CD4-positive, alpha-beta T cell treated with Interleukin-6 at 100 ng/mL for 8 hours (primary cell): Measurements from ENCODE around the gene NR1I2.

Source experiments
- DNase-seq: peaks from one replicate; pipeline ENCODE4 v3.0.0-alpha.2; 2020; ENCODE audit warnings: mixed read lengths, low spot score

Gene NR1I2

DNA sequence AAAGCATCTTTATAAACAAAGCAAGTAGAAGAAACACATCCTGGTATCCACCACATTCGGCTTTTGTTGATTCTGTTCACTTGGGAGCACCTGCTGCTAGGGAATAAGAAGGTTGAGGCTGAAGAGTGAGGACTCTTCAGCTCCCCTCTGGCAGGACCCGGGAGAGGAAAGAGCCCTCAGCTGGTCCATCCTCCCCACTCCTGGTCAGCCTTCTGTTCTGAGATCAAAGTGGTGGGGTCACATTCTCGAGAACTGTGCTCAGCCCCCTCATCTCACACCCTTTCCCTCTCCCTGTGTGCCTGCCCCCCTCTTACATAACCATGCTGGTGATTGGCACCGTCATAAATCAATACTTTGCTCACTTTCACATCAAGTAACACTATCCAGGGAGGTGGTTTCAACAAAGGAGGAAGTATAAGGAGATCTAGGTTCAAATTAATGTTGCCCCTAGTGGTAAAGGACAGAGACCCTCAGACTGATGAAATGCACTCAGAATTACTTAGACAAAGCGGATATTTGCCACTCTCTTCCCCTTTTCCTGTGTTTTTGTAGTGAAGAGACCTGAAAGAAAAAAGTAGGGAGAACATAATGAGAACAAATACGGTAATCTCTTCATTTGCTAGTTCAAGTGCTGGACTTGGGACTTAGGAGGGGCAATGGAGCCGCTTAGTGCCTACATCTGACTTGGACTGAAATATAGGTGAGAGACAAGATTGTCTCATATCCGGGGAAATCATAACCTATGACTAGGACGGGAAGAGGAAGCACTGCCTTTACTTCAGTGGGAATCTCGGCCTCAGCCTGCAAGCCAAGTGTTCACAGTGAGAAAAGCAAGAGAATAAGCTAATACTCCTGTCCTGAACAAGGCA is at the start of gene NR1I2:
Gene NR1I2, plus strand, starts transcription at position 772 of the 869 bp plus-strand sequence.
- DNase-seq, result no peak

DNA sequence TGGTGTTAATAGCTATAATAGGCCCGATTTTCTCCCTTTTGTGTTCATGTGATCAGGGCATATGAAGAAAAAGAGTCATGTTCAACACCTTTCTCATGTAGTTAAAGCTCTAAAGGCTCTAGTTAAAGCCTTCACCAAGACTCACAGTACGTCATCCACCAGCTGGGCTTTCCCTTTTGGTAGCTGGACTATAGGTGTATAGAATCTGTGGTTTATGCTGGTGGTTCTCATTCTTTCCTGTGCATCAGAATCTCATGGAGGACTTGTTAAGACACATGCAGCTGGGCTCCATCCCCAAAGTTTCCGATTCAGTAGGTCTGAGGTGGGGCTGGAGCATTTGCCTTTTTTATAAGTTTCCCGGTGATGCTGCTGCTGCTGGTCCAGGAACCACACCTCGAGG is 48.1 kb upstream of the NR1I2 start:
- no peak for DNase-seq

DNA sequence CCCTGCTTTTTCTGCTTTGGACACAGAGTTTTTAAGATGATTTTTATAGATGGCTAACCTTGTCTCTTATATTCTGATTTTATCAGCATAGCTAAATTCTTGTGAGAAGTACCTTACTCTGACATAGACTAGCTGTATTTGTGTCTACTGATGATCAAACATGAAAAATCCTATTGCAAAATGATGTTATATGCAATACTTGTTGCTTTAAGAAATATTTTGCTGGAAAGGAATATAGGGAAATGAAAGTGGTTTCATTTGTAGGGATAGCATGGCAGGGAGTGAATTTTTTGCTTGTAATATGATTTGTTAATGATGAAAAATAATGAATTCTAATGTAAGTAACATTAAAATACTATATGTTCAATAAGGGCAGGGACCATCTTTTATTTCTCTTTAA is 43.2 kb upstream of the NR1I2 start:
- no peak for DNase-seq

DNA sequence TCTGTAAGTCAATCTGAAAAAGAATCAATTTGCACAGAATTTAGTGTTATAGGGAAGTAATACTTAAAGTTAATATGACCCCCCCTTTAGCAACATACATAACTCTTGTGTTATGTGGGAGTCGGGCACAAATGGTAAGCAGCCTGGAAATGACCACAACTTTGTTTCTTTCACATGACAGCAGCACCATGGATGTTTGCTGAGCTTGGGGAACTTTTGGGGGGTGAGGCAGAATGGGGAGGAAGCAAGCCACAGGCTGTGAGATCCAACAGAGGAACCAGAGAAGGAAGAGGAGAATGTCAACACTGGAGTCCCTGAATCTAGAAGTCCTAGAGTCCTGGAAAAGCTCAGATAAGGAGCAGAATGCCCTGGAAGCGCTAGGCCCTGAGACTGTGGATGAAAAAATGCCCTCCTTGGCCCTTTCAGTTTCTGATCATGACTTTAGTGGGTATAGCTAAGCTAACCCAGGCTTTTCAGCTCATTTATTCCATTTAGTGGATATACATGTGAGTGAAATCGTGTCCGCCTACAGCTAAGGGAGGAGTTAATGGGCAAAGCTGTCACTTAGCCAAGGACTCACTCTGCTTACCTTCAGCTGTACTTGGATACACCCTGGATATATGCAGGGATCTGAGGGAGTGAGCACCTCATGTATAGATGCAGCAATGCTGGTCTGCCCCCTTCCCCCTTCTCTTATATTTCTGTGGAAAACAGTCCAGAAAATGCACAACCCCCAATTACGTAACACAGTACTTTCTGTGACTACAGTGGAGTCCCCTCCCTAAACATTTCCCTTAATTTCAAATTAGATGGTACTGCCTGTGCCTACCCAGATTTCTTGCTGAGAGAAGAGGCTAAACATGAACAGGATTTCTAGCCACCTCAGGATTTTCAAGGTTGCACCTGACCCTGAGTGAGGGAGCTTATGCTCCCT is 40.0 kb upstream of the NR1I2 start:
- no peak for DNase-seq

DNA sequence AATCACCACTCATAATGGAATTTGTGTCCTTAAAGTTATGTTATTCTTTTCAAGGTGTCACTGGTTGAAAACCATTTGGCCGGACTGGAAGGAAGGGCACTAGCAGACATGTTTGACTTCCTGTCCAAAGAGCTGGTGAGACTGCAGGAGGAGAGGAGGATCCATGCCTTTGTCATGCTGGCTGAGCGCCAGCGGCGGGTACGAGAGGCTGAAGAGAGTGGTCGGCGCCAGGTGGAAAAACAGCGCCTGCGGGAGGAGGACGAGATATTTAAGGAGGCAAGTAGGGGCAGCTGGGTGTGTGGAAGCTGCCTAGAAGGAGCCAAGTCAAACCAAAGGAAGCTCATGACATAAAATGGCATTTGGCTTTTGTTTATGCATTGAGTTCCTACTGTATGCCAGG is 38.0 kb upstream of the NR1I2 start:
- DNase-seq, result no peak

DNA sequence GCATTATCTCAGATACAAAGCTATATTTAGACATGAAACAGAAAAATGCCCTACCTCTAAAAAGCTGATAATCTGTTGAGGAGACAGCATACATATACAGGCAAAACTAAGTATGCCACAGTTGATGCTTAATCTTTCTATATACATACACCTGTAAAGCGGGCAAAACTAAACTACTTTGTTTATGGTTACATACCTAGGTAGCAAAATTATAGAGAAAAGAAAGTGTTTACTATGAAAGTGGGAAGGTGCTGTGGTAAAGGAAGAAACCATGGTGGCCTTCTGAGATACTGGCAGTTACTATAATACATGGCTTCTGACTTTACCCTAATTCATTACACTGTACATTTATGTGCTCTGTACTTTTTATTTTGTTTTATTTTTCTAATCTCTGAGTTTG is 36.0 kb upstream of the NR1I2 start:
- no peak for DNase-seq

DNA sequence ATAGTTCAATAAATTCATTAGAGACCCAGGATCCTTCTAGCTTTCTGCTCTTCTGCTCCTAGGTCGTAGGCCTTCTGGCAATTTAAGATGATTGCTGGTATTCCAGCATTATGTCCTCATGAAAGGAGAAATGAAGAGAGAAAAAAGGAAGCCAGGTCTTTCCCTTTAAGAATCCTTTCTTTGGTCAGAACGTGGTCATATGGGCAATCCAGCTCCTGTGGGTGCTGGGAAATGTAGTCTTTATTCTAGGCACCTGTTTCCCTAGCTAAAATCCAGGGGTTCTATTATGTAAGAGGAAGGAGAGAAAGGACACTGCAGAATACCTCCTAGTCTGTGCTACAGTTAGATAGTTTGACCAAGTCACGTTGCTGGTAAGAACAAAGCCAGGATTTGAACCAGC is 35.5 kb upstream of the NR1I2 start:
- DNase-seq, result no peak

DNA sequence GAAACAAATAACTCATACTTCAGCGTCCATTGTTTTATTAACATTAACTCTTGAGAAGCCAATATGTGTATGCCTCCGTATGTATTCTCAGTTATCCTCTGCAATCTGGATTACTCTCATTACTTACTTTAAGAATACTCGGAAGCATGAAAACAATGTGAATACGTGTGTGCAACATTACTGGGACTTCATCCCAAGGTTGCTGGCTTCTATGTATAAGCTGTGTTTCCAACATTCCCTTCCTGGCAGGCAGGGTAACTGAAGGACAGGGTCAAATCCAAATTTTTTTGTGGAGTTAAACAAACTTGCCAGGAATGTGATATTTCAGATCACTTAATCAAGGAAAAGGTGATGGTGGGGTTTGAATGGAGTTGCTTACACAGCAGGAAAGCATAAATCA is 34.5 kb upstream of the NR1I2 start:
- DNase-seq, result no peak

DNA sequence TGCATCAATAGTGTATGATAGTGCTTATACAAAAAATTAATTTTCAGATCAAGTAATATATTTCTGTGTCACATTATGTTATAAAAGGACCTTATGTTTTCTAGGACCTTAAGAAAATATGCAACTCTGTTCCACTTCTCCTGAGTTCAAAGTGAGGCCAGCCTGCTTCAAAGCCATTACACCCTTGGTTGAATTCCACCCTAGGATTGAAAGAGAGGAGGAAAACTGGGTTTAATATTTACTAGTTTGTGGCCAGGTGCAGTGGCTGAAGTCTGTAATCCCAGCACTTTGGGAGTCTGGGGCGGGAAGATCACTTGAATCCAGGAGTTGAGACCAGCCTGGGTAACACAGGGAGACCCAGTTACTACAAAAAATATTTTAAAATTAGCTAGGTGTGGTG is 32.9 kb upstream of the NR1I2 start:
- DNase-seq, result no peak

DNA sequence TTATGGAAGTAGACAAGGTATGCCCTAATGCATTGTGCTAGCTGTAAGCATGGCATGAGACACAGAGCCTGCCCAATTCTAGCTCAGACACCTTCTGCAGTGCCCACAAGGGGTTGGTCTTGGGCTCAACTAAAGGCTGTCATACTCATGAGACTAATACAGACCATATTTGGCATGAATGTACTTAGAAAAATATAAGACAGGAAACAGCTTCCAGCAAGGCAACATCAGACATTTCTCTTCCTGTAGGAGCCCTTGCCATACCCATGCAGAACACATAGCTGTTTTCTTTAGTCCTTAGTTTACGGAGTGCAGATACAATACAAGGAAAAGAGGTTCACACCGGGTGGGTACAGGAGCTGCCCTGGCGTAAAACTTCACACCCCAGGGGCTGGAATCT is 30.5 kb upstream of the NR1I2 start:
- DNase-seq, result no peak

DNA sequence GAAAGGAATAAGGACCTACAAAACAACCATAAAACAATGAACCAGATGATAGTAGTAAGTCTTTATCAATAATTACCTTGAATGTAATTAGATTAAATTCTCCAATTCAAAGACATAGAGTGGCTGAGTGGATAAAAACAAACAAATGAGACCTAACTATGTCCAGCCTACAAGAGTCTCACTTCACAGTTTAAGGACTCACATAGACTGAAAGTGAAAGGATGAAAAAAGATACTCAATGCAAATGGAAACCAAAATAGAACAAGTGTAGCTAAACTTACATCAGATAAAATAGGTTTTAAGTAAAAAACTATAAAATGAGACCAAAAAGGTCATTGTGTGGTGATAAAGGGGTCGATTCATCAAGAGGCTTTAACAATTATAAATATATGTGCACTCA is 21.9 kb upstream of the NR1I2 start:
- no peak for DNase-seq

DNA sequence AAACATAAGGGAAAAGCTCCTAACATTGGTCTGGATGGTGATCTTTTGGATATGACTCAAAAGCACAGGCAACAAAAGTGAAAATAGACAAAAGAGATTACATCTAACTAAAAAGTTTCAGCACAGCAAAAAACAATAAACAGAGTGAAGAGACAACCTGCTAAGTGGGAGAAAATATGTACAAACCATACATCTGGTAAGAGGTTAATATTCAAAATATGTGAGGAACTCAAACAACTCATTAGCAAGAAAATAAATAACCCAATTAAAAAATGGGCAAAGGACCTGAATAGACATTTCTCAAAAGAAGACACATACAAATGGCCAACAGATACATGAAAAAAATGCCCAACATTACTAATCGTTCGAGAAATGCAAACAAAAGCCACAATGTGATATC is 19.0 kb upstream of the NR1I2 start:
- no peak for DNase-seq

DNA sequence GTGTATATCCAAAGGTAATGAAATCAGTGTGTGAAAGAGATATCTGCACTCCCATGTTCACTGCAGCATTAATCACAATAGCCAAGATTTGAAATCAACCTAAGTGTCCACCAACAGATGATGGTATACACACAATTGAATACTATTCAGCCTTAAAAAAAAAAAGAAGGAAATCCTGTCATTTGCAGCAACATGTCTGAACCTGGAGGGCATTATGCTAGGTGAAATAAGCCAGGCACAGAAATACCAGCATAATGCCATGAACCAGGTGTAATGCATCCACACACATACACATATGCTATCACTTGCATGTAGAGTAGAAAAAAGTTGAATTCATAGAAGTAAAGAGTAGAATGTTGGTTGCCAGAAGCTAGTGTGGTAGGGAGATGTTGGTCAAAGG is 18.4 kb upstream of the NR1I2 start:
- no peak for DNase-seq

DNA sequence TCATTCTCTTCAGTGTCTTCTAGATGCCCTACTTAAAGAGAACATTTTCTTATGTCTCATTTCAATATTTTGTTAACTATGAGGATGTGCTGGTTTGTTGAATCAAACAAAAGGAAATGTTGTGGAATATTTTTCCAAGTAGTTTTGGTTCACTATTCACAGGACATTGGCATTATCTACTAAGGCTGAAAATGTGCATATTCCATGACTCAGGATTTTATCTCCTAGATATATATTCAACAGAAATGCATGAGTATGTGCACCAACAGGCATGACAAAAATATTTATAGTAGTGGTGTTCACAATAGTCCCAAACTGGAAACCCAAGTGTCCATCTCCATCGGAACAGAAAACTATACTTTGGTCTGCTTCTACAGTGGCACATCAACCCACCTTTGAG is 16.7 kb upstream of the NR1I2 start:
- no peak for DNase-seq

DNA sequence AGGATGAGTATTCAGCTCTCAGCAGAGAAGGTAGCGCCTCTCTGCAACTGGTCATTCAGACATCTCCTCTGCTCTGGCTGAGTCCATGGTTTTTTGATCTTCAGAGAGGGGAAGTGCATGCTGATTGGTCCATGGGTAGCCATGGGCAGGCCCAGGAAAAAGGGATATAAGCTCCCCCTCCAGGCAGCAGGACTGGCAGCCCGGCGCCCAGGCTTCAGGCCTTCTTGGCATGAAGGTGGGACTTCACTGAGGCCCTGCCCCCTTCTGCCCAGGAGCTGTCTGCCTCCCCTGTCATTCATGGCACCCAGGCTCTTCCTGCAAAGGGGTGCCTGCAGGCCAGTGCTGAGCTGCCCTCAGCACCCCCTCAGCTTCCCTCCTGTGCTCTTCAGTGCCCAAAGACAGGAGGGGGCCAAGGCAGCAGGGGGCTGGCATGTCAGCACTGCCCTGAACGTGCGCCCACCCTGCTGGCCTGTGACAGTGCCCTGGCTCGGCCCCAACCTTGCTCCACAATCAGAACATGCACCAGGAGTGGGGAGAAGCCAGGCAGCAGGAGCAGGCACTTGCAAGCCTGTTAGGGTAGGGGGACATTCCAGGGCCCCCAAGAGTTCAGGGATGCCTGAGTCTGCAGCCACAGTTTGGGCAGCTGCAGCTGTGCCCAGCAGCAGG is 13.8 kb upstream of the NR1I2 start:
- no peak for DNase-seq

DNA sequence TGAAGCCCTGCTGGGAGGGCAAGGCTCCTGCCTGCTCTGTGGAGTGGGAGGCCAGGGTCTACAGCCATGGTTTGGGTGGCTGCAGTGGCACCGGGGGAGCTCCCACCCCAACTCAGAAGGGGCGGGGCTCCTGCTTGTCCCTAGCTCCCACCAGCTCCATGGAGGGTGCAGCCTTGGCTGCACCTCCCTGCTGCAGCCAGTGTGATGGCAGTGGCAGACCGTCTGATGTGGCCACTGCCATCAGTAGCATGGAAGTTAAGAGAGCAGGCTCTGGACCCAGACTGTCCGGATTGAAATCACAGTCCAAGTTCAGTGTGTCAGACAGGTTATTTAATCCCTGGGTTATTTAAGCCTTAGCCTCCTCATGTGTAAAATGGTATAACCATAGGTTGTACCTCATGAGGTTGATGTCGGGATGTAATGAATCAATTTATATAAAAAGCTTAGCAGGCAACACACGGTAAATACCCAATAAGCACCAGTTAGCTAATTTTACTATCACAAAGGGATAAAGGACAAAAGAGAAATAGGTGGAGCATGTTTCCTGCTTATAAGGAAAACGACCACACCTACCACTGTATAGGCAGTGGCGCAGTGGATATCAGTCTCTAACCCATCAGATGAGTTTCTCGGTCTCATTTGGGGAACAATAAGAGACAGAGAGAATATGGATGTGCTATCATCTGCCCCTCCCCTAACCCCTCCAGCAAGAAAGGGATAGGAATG is 13.1 kb upstream of the NR1I2 start:
- DNase-seq, result no peak

DNA sequence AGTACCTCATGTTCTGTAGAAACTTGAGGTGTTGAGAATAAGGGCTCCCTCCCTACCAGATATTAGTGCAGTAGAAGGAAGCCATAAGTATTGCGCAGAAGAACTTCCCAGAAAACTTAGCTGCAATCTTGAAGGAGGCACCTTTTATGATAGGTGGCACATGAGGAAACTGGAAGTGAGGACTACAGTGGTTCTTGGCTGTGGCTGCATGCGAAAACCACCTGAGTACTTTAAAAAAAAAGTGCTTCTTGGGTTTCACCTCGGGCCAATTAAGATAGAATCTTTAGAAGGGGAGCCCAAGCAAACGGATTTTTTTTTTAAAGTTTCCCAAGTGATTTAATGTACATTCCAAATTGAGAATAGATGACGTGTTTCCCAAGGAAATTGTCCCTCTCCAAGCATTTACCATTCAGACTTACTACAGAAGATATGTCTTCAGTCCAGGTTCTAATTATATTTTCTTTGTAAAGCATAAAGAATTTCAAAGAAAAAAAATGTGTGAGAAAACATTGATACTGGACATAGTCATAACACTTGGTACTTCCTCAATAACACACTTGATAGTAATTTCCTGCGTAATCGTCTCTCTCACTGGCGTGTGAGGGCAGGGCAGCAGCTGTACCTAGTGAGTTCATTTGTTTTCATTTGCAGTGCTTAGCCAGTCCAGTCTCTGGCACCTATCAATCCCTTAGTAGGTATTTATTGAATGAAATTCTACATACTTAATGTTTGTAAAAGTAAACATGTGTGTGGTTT is 12.3 kb upstream of the NR1I2 start:
- DNase-seq, result no peak

DNA sequence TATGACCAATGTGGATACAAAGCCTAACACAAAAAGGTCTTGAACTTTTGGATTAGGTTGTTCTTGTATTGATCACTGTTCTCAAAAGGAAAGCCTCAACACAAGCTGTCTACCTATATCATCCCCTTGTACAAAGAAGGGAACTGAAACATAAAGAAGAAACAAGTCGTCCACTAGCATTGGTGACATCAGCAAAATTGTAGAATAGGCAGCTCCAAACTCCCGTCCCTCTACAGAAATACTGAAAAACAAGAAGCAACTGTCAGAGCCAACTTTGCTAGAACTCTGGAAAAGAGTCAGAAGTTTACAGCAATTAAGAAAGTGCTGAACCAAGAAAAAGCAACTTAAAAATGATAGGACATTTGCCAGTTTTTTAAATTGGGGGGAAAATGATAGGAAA is 7.5 kb upstream of the NR1I2 start:
- no peak for DNase-seq

DNA sequence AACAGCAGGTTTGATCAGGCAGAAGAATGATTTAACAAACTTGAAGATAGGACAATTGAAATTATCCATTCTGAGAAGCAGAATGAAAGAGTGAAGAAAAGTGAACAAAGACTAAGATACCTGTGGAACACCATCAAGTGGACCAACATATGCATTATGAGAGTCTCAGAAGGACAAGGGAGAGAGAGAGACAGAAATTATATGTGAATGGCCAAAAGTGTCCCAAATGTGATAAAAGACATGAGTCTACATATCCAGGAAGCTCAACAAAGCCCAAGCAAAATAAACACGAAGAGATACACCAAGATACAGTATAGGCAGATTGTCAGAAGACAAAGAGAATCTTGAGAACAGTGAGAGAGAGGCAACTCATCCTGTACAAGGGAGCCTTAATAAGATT is 5.6 kb upstream of the NR1I2 start:
- DNase-seq, result no peak

DNA sequence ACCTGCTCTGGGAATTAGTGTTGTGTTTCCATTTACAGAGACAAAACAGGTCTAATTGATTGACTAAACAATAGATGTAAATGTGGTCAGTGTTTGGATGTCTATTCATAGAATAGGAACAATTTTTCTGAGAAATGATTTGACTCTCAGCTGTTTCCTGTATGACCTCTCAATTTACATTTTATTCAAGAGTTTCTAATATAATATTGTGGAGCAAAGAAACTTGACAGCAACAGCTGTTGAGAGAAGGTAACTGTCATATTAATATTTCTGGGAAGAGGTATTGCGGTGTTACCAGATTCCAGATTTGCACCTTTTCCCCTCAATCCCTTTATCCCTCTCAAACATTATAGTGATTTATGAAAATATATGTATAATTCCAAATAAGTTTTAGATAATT is 3.7 kb upstream of the NR1I2 start:
- DNase-seq, result no peak

DNA sequence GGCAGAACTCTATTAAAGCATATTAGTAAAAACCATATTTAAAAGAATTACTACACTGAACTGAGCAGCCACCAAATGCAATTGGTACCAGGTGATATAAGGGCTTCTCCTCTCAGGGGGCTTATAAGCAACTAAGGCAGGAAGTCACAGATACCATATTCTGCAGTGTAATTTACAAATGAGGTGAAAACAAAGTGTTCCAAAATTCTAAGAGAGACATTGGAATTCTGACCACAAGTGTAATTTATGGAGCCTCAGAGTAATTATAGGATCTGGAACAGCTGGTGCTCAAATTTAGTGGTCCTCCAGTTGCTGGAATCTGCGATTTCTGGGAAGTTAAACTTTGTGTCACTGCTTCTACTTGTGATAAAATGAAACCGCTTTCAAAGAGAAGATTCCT is 3.1 kb upstream of the NR1I2 start:
- DNase-seq, result no peak
